ENCODE measurements around the gene STARD3.
"Not testable (repeated sequence)": the region's sequence is repeated elsewhere in the genome, so short reads cannot be mapped to it uniquely, and the experiment has no call there.

Gene STARD3

DNA sequence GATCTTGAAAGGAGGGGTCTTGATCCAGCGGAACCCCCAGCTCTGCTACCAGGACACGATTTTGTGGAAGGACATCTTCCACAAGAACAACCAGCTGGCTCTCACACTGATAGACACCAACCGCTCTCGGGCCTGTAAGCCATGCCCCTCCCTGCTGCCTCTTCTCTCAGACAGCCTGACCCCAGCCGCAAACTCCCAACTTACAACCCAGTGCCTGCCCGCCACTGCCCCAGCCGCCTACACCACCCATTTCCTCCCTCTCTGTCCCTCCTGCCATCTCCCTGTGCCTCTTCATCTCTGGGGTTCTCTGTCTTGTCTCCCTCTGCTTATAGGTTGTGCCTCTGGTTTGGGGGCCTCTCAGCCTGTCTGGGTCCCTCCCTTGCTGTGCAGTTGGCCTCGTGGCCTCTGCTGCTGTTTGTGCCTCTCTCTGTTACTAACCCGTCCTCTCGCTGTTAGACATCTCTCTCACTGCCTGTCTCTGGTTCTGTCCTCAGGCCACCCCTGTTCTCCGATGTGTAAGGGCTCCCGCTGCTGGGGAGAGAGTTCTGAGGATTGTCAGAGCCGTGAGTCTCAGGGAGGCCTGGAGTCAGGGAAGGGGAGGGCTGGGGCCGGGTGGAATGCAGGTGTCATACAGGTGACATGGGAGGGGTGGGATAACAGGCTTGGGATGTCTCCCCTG lies 72.5 kb downstream of the STARD3 start:
- H3K27me3 ChIP-seq (ENCODE audit: insufficient read depth, low read depth), result no peaks in the 10 kb centered on the region
- TF ChIP-seq, protein P1, sequence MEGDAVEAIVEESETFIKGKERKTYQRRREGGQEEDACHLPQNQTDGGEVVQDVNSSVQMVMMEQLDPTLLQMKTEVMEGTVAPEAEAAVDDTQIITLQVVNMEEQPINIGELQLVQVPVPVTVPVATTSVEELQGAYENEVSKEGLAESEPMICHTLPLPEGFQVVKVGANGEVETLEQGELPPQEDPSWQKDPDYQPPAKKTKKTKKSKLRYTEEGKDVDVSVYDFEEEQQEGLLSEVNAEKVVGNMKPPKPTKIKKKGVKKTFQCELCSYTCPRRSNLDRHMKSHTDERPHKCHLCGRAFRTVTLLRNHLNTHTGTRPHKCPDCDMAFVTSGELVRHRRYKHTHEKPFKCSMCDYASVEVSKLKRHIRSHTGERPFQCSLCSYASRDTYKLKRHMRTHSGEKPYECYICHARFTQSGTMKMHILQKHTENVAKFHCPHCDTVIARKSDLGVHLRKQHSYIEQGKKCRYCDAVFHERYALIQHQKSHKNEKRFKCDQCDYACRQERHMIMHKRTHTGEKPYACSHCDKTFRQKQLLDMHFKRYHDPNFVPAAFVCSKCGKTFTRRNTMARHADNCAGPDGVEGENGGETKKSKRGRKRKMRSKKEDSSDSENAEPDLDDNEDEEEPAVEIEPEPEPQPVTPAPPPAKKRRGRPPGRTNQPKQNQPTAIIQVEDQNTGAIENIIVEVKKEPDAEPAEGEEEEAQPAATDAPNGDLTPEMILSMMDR (conservative IDR thresholded peaks at IDR 0.05; ENCODE audit: low read depth, low read length), result no peak
- no peaks in the 10 kb centered on the region for H4K20me1 ChIP-seq (ENCODE audit: insufficient read depth)
- no peak overlapping the region for H3K4me2 ChIP-seq
- no peak overlapping the region for H3K4me3 ChIP-seq (IDR thresholded peaks at IDR 0.05; ENCODE audit: insufficient read depth, low read depth, low read length)
- H2AFZ ChIP-seq (ENCODE audit: low read depth), result no peak overlapping the region
- no peaks in the 10 kb centered on the region for H3K79me2 ChIP-seq (ENCODE audit: insufficient read depth, low read depth)
- H3K27ac ChIP-seq, result no peak overlapping the region
- H3K36me3 ChIP-seq (ENCODE audit: insufficient read depth), result no peaks in the 10 kb centered on the region
- H3K9ac ChIP-seq, result no peak overlapping the region
- peaks cover 29% of the 10 kb centered on the region for H3K4me1 ChIP-seq (ENCODE audit: low read depth, poor library complexity, severe bottlenecking)

DNA sequence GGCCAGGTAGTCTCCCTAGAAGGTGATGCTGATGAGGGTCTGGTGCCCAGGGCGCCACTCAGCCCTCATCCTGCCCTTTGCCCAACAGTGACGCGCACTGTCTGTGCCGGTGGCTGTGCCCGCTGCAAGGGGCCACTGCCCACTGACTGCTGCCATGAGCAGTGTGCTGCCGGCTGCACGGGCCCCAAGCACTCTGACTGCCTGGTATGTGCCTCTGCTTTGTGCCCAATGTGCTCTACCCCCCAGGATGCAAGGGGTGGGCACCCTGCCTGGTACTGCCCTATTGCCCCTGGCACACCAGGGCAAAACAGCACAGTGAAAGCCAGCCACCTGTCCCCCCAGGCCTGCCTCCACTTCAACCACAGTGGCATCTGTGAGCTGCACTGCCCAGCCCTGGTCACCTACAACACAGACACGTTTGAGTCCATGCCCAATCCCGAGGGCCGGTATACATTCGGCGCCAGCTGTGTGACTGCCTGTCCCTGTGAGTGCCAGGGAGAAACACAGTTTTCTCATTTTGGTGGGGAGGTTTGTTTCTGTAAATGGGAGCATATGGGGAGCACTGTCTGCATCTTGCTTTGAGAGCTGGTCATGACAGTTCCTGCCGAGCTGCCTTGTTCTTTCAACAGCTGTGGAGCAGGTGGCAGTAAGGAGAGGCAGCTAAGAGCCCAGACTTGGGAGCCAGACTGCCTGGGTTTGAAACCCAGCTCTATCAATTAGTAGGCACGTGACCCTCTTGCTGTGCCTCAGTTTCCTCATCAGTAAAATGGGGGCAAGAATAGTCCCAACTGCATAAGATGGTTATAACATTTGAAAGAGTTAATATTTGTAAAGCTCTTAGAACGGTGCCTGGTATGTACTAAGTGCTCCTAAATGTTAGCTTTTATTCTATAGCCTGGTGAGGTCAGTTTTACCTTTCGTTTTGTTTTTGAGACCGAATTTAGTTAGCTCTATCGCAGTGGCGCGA lies 73.3 kb downstream of the STARD3 start:
- TF ChIP-seq, protein P1 (conservative IDR thresholded peaks at IDR 0.05; ENCODE audit: low read depth, low read length), result no peak
- Histone ChIP-seq H3K36me3 (ENCODE audit: insufficient read depth) (no peaks in the 10 kb centered on the region), H3K4me2 (no peak overlapping the region)

DNA sequence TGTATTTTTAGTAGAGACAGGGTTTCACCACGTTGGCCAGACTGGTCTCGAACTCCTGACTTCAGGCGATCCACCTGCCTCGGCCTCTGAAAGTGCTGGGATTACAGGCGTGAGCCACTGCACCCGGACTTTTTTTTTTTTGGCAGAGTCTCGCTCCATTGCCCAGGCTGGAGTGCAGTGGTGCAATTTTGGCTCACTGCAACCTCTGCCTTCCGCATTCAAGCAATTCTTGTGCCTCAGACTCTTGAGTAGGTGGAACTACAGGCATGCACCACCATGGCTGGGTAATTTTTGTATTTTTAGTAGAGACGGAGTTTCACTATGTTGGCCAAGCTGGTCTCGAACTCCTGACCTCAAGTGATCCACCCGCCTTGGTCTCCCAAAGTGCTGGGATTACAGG lies 74.1 kb downstream of the STARD3 start:
- H3K36me3 ChIP-seq (ENCODE audit: insufficient read depth); H3K4me2 ChIP-seq; H3K79me2 ChIP-seq (ENCODE audit: insufficient read depth, low read depth): not testable (repeated sequence)

More for the DNA sequence above, 73.3 kb downstream of the STARD3 start:
- no peak overlapping the region for H2AFZ ChIP-seq (ENCODE audit: low read depth)
- no peak overlapping the region for H3K27ac ChIP-seq
- no peak overlapping the region for H3K9ac ChIP-seq
- H3K4me1 ChIP-seq (ENCODE audit: low read depth, poor library complexity, severe bottlenecking), result peaks cover 20% of the 10 kb centered on the region
- H3K79me2 ChIP-seq (ENCODE audit: insufficient read depth, low read depth), result no peaks in the 10 kb centered on the region
- no peak overlapping the region for H3K4me3 ChIP-seq (IDR thresholded peaks at IDR 0.05; ENCODE audit: insufficient read depth, low read depth, low read length)
- no peaks in the 10 kb centered on the region for H4K20me1 ChIP-seq (ENCODE audit: insufficient read depth)
- H3K27me3 ChIP-seq (ENCODE audit: insufficient read depth, low read depth), result no peaks in the 10 kb centered on the region

DNA sequence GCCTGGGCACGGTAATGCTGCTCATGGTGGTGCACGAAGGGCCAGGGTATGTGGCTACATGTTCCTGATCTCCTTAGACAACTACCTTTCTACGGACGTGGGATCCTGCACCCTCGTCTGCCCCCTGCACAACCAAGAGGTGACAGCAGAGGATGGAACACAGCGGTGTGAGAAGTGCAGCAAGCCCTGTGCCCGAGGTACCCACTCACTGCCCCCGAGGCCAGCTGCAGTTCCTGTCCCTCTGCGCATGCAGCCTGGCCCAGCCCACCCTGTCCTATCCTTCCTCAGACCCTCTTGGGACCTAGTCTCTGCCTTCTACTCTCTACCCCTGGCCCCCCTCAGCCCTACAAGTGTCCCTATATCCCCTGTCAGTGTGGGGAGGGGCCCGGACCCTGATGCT lies 74.9 kb downstream of the STARD3 start:
- no peaks in the 10 kb centered on the region for H3K36me3 ChIP-seq (ENCODE audit: insufficient read depth)
- H3K4me2 ChIP-seq, result no peak overlapping the region

More for the DNA sequence above, 74.1 kb downstream of the STARD3 start:
- H3K27me3 ChIP-seq (ENCODE audit: insufficient read depth, low read depth); H3K27ac ChIP-seq; H3K4me3 ChIP-seq (IDR thresholded peaks at IDR 0.05; ENCODE audit: insufficient read depth, low read depth, low read length); H3K9ac ChIP-seq; H2AFZ ChIP-seq (ENCODE audit: low read depth); H4K20me1 ChIP-seq (ENCODE audit: insufficient read depth): not testable (repeated sequence)
- H3K4me1 ChIP-seq (ENCODE audit: low read depth, poor library complexity, severe bottlenecking), result peaks cover 14% of the 10 kb centered on the region

More for the DNA sequence above, 74.9 kb downstream of the STARD3 start:
- Histone ChIP-seq H3K79me2 (ENCODE audit: insufficient read depth, low read depth) (no peaks in the 10 kb centered on the region), H4K20me1 (ENCODE audit: insufficient read depth) (no peaks in the 10 kb centered on the region), H2AFZ (ENCODE audit: low read depth) (no peak overlapping the region), H3K9ac (no peak overlapping the region), H3K4me1 (ENCODE audit: low read depth, poor library complexity, severe bottlenecking) (peaks cover 10% of the 10 kb centered on the region), H3K4me3 (IDR thresholded peaks at IDR 0.05; ENCODE audit: insufficient read depth, low read depth, low read length) (no peak overlapping the region), H3K27me3 (ENCODE audit: insufficient read depth, low read depth) (no peaks in the 10 kb centered on the region), H3K27ac (no peak overlapping the region)
- TF ChIP-seq, protein P1 (conservative IDR thresholded peaks at IDR 0.05; ENCODE audit: low read depth, low read length), result no peak
